Erythroblast (primary cell): ENCODE data around the gene RNF144A.

Experiments used
- GATA1 ChIP-seq: IDR thresholded peaks from 2 replicates; pipeline ENCODE4 v1.6.1; 2011; ENCODE audit warnings: low read depth, mild to moderate bottlenecking, control low read depth, low read length, moderate library complexity
- POLR2A ChIP-seq: IDR thresholded peaks from 2 replicates; pipeline ENCODE4 v1.6.1; 2011; ENCODE audit warnings: mild to moderate bottlenecking, low read length

- TF ChIP-seq POLR2A (no peak), GATA1 (no peak)
Measured at GRCh38 chr2:6924924-6925409, 7.8 kb downstream of the RNF144A start.
